EL (cell line): Measurements from ENCODE around the gene ENC1.

Experiments
- DNase-seq: peaks from one replicate; pipeline ENCODE4 v3.0.0-alpha.2; 2016

The ENC1 gene

DNA sequence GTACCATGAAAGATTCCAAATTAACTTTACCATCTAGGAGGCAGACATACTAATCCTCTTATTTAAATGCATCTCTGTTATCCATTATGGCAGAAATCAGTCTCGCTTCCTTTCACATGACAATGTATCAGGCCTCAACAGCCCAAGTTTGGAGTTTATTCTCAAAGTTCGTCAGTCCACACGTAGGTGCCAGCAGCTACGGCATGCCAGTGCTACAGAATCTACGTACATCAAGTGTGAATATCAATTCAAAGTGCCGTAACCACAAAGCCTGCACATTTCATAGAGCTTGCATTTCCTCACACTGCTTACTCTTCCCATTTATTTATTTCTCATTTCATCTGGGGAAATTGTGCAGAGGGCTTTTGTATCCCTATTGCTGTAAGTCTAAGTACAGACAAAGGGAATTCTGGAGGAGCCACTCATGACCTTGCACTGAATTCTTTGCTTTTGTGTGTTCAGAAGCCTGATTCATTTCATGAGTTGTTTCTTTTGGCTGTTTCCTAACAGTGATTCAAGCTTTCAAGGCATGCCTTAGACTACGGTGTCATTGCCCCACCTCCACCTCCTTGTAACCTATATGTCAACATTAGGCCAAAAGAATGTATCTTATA is 10.0 kb downstream of the ENC1 start:
- DNase-seq = peak; percentile 85

DNA sequence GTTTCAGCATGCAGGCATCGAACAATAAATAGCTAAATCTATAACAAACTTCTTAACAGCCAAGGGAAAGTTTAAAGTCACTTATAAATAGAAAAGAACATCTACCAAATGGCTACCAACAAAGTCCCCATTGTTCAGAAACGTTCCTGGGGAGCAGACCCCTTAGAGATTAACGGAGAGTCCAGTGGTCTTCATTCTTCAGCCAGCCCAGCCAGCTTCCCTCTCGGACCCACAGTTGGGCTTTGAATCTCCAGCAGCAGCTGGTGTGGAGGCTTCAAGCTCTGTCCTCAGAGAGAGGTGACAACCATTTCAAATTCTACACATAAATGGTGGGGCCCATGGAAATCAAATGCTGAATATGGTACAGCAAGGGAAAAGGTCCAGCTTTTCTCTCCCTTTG is 11.2 kb downstream of the ENC1 start:
- no peak for DNase-seq

DNA sequence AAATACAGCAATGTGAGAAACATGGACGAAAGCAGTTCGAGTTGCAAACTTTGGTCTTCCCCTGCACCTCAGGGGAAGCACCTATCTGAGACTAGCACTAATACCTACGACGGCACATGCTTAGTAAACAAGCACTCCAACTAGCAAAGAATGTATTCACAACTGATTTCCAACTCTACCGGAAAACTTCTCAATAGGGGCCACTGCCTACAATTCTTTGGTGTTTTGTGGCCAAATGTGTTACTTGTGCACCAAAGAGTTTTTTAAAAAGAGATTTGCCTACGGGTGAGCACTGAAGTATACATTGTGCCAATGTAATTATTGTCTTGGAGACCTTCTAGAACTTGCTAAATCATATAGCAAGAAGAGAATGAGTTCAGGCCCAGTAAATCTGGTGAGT is 12.2 kb downstream of the ENC1 start:
- DNase-seq = no peak

DNA sequence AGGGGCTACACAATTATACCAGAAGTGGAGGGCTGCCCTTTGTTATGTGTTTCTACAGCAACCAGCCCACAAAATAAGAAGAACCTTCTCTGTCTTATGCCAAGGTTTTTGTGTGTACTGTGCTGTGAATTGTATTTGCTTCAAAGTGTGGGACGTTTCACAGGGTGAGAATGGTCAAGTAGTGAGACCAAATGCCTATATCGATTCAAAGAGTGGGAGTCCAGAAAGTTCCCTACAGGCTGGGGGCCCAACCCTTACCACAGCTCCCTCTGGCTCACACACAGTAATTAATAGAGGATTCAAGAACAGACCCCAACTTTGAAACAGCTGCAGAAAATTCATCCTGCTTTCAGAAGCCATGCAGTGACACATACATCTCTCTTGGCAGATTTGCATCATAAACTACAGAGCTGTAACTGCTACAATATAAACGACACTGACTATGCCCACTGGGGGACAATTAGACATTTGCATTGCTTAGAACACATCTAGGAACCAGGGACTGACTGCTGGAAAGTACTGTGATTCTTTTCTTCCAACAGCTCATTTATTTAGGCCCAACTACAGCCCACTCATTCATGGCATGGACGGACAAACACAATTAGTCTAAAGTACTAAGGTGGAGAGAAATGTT is 12.8 kb downstream of the ENC1 start:
- DNase-seq = no peak

DNA sequence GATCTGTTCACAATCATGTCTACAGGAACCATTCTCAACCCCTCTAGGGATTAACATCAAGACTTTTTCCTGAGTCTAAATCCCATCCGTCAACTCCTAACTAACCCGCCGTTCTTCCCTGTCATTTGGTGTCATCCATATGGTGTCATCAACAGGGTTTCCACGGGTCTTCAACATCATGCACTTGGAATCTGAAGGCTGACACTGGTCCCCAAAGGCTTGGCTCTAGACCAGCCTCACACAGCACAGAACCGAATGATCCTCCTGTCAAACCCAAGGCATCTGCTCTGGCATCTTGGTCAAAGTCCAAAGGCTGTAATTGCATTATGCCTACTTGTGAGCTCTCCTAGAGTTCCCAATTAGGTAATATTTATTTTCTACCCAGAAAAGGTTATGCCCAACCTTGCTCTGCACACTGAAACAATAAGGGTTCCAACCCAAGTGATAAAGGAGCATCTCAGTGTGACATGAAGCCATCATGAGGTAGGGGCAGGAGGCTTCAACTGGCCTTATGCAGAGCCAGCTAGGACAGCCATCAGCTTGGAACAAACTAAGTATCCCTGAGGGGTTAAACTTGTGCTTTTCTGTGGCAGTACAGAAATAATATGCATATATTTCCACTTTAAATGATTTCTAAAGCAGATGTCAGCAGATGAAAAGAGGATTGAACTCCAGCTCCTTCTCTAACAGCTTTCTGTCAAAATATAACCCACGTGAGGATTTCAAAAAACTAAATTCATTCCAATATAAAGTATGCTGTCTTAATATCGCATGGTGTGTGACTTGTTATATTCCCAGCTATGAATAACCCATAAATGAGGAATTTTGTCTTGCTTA is 13.9 kb downstream of the ENC1 start:
- DNase-seq = no peak

DNA sequence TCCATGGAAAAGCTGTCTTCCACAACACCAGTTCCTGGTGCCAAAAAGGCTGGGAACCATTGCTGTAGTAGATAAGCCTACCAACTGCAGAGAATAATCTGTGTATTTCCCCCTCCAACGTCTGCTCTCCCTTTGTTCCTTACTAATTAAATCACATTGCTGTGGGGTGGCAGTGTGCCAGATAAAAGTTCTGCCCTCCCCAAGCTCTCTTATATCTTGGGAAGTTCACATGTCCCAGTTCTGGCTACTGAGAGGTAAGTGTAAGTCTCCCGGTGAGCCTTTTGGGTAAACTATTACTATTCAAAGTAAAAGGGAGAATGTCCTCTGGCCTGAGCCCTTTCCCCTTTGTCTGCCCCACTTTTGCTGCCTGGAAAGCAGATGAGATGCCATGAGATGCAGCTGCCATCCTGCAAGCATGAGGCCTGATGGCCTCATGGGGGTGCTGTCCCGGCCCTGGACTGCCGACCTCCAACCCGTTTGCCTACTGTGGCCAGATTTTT is 14.7 kb downstream of the ENC1 start:
- peak; percentile 21 for DNase-seq

DNA sequence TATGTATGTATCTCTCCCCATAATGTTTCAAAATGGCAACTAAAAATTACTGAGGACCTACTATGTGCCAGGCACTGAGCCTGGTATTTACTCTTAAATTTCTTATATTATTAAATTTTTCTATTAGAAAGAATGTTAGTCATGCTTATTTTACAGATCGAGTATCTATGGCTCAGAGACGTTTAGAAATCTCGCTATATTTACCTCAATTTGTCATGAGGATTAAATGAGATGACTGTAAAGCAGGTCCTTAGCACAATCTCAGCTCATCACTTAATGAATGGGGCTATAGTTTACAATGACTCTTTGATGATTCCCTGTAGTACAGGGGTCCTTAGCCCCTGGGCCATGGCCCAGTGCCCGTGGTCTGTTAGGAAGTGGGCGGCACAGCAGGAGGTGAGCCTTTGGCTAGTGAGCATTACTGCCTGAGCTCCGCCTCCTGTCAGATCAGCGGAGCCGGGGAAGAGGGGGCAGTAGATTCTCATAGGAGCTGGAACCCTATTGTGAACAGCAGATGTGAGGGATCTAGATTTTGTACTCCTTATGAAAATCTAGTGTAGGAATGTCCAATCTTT is 15.5 kb downstream of the ENC1 start:
- no peak for DNase-seq

DNA sequence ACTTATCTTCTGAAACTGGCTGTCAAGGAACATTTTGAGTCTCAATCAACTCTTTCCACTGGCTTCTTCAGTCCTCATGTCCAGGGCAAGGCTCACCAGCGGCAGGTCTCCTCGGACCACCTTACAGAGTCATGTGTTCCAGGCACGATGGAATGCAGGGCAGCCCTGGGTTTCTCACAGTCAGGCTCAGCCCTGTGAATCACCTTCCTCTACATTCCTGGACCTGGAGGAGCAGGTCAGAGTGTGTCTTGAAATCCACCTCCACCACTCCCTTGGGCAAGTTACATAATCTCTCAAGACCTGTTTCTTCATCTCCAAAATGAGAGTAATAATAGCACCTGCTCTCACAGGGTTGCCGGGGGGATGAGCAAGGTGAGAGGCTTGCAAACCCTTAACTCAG is 16.0 kb downstream of the ENC1 start:
- no peak for DNase-seq

DNA sequence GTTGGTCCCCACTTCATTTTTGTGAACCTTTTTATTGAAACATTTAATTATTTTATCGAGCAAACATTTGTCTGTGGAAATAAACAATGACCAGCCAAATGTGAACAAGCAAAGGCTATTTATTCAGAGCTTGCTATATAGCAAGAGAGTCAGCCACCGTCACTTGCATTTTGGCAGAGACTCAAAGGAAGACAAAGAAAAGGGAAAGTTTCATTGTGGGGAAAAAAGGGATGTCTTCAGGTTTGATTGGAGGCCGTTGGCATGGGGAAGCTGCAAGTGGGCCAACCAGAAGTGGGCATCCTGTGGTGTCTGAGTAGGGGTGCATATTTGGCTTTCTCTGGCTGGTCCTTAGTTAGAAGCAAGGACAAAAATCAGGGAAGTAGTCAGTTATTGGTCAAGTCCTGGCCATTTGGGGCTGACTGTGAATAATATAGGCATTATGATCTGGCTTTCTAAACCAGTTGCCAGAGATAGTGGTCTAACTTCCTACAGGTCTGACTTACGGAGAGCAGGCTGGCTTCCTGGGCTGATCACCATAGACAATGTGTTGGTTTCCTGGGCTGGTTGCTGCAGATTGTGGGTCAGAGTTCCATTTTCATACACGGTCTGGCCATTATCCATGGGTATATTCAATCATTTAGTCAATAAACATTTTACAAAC is 16.6 kb downstream of the ENC1 start:
- no peak for DNase-seq

DNA sequence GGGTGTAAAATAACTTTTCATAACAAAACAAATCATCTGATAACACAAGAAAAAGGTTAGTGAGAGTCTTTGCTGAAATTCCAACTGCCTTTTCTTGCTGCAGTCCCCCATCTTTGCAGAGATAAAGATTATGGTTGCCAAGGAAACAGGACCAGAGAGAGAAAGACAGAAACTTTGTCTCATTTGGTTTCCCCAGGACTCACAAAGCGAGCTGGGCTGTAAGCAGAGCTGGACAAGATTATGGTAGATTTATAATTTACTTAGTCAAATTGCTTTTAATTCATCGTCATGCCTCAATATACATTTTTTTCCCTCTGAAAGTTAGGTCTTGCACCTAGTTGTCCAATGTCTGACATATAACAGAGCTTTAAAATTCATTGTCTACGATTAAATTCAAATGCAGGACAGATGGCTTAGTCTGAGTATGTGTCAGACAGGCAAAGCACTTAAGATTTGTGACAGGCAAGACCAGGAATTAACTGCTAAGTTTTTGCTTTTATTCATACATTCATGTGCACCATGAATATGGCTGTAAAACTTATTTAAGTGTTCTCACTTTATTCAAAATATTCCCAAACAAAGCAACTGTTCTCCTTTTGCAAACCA is 17.4 kb downstream of the ENC1 start:
- DNase-seq = no peak

DNA sequence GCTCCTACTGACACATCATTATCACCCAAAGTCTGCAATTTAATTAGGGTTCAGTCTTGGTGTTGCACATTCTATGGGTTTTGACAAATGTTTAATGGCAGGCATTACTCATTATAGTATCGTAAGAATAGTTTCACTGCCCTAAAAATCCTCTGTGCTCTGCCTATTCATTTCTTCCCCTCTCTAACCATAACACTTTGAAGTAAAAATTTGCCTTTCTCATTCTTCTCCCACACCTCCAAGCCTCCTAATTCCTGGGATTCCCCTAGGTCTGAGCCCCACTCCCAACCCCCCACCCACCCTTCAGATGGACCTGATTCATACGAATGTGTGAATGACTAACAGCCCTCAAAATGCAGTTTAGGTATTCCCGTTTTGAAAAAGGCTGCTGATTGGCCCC is 18.4 kb downstream of the ENC1 start:
- peak; percentile 29 for DNase-seq

DNA sequence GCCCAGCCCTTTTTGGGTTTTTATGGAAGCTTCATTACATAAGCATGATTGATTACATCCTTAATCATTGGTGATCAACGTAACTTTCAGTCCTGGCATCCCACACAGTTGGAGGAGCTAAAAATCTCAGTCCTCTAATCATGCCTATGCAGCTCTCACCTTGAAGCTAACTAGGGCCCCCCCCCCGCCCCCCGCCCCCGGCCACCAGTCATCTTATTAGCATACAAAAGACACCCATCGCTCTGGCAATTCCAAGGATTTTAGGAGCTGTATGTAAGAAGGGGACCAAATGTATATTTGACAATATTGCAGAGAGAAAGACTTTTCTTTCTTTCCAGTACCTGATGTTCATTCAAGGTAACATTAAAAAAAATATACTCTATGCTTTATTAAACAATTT is 19.0 kb downstream of the ENC1 start:
- DNase-seq = no peak

DNA sequence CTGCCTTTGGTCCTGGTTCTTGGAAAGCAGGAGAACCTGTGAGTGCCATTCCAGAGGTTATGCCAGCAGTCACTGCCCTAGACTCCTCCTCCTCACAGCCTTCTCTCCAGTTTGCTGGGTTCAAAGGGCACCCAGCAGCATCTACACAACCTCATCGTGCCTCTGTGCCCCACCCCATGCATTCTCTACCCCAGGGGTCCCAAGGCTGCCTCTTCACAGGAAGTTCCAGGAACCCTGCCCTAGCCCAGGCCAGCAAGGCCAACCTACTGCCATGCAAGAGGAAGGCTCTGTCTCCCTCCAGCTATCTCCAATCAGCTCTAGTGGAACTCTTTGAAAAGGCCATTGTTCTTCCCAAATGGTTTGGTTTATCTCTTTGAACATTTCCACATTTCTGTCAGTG is 21.2 kb downstream of the ENC1 start:
- no peak for DNase-seq

DNA sequence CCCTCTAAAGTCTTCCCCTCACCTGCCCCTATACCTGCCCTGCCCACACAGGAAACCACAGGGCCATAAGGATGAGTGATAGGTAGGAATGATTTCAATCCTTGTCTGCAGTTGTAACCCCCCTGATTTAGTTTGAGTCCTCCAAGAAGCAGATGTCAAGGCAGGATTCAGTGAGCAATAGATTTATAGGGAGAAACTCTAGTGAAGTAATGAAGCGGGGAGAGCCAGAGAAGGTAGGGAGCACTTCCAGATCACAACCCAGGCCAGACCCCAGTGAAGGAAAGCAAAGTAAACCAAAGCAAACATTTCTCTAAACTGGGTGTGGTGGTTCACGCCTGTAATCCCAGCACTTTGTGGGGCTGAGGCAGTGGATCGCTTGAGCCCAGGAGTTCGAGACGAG is 22.4 kb downstream of the ENC1 start:
- DNase-seq = no peak

DNA sequence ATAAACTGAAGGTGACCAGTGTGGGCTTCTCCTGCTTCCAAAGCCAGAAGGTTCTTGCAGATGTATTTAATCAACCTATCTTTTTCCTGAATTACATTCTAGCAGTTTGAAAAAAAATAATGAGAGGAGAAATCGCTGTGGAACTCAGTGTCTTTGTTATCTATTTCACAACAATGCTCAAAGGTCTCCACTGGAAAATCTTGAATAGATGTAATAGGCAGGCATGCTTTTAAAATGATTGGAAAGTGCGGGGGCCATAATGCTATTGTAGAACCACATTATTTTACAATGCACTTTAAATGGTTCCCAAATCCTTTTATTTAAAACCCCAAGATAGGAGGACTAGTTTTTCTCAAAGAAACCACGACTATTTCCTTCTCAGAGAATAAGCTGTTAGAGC is 23.3 kb downstream of the ENC1 start:
- DNase-seq = no peak

DNA sequence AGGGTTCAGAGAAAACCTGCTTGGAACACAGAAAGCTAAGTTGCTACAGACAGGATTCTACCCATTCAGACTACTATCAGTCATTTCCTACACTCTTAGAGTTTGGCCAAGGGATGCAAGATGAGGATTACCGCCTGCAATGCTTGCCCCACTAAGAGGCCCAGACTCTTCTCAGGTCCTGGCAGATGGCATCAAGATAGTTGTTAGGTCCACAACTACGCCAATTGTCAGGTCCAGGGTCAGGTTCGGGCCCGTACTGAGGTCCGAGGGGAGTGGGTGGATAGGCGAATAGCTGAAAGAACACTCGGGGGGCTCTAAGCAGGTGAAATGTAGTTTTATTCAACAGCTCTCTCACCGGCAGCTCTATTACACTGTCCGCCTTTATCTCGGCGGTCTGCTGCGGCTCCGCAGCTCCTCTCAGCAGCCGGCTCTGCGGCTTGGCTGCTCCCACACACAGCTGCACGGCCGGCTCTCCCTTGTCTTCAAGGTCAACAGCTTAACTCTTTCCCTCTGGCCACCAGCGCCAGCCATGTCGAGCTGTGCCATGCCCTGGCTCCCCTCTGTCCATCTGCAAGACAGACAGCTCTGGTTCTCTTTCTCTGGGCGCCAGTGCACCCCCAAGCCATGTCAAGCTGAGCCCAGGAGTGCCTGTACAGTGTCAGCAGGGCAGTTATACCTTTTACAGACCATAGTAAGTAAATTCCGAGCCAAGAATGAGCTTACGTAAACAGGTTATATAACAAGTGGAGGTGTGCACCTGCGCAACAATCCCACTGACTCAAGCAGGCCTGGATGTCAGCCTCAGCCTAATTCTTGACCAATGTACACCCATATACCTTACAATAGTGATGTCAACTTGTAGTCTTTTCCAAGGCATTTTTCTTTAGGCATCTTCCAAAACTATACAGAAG is 24.0 kb downstream of the ENC1 start:
- no peak for DNase-seq

DNA sequence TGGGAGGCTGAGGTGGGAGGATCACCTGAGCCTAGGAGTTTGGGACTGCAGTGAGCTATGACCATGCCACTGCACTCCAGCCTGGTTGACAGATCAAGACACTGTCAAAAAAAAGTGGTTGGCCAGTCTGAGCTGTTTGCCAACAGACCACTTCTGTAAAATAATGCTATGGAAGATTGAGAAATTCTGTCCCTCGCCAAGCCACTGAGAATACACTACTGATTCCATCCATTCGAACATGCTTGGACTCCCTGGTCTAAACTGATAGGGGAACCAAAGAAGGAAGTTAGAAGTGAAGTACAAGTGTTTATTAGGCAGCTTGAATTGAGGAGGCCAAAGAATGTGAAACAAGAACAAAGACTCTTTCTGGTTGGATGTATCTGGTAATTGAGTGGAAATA is 27.2 kb downstream of the ENC1 start:
- no peak for DNase-seq

DNA sequence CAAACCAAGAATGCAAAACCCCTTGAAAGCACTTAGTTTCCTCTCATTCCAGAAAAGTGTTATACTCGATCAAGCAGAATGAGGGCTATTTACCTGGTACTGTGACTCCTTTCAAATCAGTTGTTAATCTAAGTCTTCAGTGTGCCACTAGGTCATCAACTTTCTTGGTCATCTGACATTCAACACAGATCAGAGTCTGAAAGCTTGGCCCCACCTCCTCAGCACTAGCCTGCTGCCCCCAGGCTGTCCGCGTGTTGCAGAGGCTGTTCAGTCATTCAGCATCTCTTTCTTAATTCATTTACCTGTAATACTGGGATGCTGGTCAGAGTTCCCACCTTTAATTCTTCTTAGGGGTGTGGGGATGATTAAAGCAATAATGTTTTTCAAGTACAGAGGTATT is 28.5 kb downstream of the ENC1 start:
- no peak for DNase-seq

DNA sequence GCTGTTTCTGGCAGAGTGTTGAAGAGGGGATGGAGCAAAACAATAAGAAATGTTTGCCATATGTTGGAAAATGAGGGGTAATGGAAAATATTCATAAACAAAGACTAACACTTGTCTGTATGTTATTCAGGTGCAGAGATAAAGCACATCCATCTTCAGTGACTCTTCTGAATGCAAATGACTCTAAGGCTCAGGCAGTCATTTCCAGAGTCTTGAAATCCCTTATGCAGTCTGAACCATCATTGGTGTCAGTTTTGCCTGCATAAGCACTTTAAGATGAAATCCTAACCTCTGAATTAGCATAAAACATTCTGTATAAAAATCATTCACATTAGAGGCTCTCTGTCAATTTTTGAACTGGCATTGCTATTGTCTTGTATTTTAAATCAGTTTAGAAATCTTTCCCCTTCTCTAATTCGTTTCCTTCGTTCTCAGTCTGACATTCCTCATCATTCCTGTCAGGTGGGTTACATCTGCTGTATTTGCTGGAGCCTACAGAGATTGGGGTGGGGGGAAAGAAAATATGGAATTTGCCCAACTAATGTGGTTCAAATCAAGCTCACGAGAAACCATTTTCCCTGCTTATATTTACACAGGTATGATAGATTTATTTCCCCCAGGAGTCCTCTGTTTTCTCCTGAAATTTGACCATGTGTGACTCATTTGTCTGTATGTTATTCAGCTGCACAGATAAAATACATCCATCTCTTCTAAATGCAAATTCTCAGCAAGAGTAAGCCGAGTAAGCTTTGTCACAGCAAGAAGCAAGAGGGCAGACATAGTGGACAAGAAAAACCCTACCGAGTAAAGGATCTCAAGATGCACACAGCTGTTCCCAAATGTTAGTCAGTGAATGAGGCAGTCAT is 31.6 kb downstream of the ENC1 start:
- DNase-seq = no peak

DNA sequence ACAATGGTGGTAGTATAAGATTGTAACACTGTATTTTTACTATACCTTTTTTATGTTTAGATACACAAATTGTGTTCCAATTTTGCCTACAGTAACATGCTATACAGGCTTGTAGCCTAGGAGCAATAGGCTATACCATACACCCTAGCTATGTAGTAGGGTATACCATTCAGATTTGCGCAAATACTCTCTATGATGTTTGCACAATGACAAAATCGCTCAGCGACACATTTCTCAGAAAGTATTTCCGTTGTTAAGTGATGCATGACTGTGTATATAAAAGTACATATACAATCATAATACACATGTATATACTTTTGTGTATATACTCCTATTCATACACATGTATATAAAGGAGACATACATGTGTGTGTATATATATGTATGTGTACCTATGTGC is 34.8 kb downstream of the ENC1 start:
- no peak for DNase-seq

DNA sequence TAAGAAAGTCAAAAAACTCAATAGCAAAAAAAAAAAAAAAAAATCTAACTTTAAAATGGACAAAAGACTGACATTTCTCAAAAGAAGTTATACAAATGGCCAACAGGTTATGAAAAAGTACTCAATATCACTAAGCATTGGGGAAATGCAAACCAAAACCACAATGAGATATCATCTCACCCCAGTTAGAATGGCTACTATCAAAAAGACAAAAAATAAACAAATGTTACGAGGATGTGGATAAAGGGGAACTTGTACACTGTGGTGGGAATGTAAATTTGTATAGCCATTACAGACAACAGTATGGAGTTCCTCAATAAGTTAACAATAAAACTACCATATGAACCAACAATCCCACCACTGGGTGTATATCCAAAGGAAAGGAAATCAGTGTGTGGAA is 37.2 kb downstream of the ENC1 start:
- no peak for DNase-seq
